ENCODE results near the gene PLA2G15.

PLA2G15 gene

DNA sequence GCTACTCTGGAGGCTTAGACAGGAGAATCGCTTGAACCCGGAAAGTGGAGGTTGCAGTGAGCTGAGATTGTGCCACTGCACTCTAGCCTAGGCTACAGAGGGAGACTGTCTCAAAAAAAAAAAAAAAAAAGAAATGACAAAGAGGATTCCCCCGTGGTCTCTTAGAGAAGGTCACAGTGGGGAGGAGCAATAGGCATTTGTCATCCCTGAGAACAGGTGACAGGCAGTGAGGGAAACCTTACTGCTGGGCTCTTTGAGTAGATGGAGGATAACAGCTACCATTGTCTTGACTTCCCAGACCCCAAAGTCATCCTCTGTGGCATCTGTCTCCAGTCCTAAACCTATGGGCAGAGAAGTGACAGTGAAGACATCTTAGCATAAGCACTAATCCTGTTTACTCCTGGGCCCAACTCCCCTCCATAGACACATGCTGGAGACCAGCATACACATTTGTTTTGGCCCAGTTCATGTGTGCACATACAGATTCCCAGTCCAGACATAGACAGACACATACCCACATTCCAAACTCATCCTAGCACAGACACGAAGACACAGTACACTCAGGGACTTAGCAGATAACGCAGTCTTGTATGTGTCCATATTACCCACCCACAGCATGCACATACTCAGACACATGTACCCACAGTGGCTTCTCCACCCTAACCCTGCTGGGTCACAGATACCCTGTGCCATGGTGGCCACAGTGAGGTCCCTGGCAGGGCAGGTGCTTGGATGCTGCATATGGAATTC lies 11.9 kb upstream of the PLA2G15 start:
- DNase-seq, result no peak

- no peak for DNase-seq
Measured at GRCh38 chr16:68233835-68234187, 11.4 kb upstream of the PLA2G15 start.

GRCh38 chr16:68234188-68235107 lies 10.7 kb upstream of the PLA2G15 start:
- no peak for DNase-seq

DNA sequence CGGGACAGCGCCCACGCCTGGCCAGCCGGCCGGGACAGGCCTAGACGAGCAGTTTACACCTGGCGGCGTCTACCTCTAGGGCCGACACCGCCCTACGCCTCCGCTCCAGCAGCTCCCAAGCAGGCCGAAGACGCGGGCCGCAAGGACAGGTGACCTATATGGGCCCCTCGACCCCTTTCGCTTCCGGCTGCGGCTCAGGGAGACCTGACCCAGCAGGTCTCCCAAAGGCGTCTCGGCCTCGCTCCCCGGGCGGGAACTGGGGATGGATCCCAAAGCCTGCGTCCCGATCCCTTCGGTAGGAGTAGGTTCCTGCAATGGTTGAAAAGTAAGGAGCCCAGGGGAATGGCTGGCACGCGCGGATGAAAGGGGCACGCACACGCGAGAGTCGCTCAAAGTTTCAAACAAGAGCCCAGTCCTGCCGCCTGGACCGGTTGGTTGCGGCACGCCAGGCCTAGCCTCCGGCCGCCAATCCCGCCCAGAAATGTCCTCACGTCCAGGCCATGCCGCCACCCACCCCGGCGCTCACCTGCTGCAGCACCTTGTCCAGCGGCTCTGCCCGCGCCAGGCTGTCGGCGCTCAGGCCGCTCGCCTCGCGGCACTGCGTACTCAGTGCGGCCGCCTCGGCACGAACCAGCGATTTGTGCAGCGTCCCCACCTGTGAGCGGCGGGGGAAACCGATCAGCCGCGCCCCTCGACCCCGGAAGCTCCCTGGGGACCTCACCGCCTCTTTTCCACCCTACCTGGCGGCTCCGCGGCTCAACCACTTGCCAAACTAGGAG lies 9.9 kb upstream of the PLA2G15 start:
- DNase-seq, result no peak

- no peak for DNase-seq
Measured at GRCh38 chr16:68235887-68236136, 9.4 kb upstream of the PLA2G15 start, which contains the start of gene ESRP2. Gene ESRP2, minus strand, starts transcription at chr16:68236127. Its CDS starts 82 bp downstream, at chr16:68236045.

- DNase-seq, result no peak
Measured at GRCh38 chr16:68236137-68236825, 8.9 kb upstream of the PLA2G15 start.

DNA sequence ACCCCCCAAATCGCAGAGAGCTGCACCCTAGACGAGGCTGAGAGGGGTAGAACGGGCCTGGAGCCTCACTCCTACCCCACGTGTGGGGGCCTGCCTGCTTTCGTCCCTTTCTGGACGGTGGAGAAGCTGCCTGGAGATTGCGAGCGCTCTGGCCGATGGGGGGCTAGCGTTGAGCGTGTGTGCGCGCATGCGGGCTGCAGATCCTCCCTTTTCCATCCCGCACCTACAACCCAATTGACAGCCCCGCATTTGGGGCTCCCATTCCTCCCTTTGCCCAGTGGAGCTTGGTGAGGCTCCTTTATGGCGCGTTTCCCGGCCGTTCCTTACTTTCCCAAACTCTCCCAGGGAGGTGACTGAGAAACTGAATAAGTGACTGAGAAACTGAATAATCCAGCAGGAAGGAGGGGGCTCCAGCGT lies 8.3 kb upstream of the PLA2G15 start:
- no peak for DNase-seq

- no peak for DNase-seq
Measured at GRCh38 chr16:68237243-68238028, 7.7 kb upstream of the PLA2G15 start.

DNA sequence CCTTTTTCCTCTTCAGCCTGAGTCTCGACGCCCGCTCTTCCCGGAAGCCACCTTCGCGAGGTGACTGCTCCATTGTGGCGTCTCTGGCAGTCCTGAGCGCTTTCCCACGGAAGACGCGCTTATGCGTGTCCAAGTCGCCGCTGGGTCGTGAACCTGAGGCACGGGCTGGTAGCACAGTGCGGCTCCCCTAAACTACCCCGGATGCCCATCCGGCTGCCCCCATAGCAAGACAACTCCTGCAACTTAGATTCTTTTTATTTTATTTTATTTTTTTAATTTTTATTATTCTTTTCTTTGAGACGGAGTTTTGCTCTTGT lies 7.2 kb upstream of the PLA2G15 start:
- DNase-seq, result no peak

GRCh38 chr16:68242085-68242484 lies 3.1 kb upstream of the PLA2G15 start:
- DNase-seq, result no peak

DNA sequence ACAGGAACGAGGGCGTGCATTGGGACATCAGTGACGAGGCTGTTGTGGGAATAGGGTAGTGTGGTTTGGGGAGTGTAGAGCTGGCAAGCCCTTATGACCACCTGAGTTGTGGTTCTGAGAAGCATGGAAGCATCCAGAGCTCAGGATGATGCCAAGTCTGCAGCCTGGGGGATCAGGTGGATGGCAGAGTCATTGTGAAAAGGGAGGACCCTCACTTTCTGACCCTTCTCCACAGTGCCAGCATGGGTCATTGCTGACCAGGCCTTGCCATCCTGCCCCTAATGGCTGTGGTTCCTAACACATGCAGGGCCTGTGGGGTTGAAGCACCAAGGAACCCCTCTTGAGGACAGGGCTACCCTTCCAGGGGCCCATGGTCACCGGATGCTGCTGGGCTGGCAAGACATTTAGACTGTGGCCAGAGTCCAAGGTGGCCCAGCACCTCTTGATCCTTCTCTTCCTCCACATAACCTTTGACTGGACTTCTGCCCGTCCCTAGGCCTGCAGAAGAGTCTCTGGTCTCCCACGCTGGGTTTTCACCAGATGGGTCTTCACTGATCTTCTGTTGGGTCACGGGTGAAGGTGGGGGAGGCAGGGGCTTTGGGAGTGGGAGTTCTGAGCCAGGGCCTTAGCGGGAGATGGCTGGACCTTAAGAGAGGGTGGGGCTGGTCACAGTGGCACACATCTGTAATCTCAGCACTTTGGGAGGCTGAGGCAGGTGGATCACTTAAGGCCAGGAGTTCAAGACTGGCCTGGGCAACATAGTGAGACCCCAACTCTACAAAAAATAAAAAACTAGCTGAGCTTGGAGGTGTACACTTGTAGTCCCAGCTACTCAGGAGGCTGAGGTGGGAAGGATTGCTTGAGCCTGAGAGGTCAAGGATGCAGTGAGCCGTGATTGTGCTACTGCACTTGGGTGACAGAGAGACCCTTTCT lies 2.0 kb upstream of the PLA2G15 start:
- DNase-seq, result no peak

GRCh38 chr16:68244481-68244902 lies 681 bp upstream of the PLA2G15 start:
- no peak for DNase-seq

- no peak for DNase-seq
Measured at GRCh38 chr16:68246121-68246520, 948 bp downstream of the PLA2G15 start.

DNA sequence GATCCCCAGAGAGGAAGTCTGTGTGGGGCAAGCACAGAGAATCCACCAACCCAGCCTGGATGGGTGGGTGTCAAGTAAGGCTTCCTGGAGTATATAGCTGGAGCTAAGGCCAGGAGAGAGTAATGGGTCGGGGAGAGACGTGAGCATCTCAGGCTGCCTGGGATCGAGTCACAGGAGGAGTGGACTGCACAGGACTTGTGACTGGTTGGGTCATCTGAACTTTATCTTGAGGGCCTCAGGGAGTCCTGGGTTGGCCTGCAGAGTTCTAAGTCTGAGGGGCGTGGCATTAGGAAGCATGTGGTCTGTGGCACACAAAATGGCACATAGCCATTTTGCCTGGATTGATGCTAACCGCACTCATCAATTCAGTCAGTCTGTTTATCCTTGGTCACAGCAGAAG lies 1.5 kb downstream of the PLA2G15 start:
- DNase-seq, result no peak

GRCh38 chr16:68247400-68247799 lies 2.2 kb downstream of the PLA2G15 start:
- no peak for DNase-seq

DNA sequence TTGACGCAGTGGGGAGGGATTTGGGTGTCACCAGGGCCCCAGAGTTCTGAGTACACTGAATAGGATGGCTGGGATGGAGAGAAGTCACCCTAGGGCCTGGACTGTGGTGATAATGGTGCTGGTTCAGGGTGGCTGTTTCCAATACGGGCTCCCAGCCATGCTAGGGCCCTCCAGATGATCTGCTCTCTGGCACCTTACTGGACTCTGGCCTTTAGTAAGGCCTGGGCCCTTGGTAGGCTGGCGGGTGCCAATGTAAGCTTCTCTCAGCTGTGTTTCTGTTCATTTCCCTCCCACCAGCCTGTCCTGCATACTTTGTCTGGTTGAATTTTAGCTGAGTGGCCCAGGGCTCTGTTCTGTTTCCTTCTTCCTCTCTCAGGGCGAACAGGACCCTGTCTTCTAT lies 2.8 kb downstream of the PLA2G15 start:
- DNase-seq, result no peak

GRCh38 chr16:68249371-68249770 lies 4.2 kb downstream of the PLA2G15 start:
- DNase-seq, result no peak

GRCh38 chr16:68250951-68251350 lies 5.8 kb downstream of the PLA2G15 start:
- no peak for DNase-seq

DNA sequence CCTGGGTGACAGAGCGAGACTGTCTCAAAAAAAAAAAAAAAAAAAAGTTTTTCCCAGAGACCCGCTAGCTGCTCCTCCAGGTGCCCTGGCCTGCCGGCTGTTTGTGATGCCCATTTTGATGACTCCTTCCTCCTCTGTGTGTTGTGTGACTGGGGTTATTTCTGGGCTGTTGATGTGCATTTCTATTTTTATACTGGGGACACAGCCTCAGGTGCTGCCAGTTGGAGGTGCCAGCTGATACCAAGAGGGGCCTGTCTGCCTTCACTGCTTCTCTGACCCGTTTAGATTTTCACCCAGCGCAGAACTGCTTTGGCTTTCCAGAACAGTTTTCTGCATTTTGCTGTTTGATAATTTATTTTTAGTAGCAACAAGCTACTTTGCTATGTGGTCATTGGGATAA lies 6.7 kb downstream of the PLA2G15 start:
- DNase-seq, result no peak

- DNase-seq, result no peak
Measured at GRCh38 chr16:68252383-68252782, 7.2 kb downstream of the PLA2G15 start.

GRCh38 chr16:68253721-68254120 lies 8.5 kb downstream of the PLA2G15 start:
- no peak for DNase-seq
